Gastrocnemius medialis (tissue), 4 donors: ENCODE measurements around the gene KRAS.

Experiments used
- POLR2A ChIP-seq, 2 donors: fragments of 450-650 bp; IDR thresholded peaks; one replicate each; pipeline ENCODE4 v1.6.1; 2017; ENCODE audit warnings: antibody characterized with exemption in 2 of 2, mild to moderate bottlenecking in 2 of 2, moderate library complexity in 2 of 2
- TF ChIP-seq, protein P1 (sequence below), 5 experiments: fragments of 450-650 bp in 3 of 5; fragments of 200-600 bp in 2 of 5; sonication (generic) in 2 of 5; IDR thresholded peaks in 4 of 5; conservative IDR thresholded peaks in 1 of 5; 1 replicate in 4 of 5; 2 replicates in 1 of 5; pipeline ENCODE4 v1.5.1; 2016 to 2019; ENCODE audit warnings: antibody characterized with exemption in 5 of 5, mild to moderate bottlenecking in 3 of 5, moderate library complexity in 3 of 5

DNA sequence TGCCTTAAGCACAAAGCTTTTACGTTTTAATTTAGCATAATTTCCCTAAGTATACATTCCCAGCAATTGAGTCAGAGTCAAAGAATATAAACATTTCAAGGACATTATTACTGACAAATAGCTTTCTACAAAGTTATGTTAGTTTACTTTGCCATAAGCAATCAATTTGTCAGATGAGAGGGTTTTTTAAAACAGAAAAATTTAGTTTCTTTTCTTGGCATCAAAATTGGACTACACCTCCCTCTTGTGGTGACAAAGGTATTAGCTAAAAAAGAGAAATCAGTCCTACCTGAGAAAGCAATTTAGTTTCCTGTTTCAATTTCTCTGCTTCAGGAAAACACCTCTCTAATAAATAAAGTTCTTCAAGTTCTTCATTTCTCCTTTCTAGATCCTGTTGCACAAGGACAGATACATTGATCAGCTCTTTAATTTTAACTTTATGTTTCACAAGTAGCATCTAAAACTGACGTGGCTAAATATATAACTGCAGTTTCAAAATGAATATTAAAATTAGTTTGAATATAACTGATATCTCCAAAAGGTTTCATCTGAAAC lies 95.6 kb downstream of the KRAS start:
- TF ChIP-seq, protein P1, sequence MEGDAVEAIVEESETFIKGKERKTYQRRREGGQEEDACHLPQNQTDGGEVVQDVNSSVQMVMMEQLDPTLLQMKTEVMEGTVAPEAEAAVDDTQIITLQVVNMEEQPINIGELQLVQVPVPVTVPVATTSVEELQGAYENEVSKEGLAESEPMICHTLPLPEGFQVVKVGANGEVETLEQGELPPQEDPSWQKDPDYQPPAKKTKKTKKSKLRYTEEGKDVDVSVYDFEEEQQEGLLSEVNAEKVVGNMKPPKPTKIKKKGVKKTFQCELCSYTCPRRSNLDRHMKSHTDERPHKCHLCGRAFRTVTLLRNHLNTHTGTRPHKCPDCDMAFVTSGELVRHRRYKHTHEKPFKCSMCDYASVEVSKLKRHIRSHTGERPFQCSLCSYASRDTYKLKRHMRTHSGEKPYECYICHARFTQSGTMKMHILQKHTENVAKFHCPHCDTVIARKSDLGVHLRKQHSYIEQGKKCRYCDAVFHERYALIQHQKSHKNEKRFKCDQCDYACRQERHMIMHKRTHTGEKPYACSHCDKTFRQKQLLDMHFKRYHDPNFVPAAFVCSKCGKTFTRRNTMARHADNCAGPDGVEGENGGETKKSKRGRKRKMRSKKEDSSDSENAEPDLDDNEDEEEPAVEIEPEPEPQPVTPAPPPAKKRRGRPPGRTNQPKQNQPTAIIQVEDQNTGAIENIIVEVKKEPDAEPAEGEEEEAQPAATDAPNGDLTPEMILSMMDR (IDR thresholded peaks at IDR 0.05 in 4 of 5, conservative IDR thresholded peaks at IDR 0.05 in 1 of 5), result peak in 4 of 5 experiments; percentile 8 to 38 (median 18)
- TF ChIP-seq POLR2A (IDR thresholded peaks at IDR 0.05), result no peak
